Measurements from ENCODE around the gene XPNPEP2.
"Not testable (repeated sequence)": the region's sequence is repeated elsewhere in the genome, so short reads cannot be mapped to it uniquely, and the experiment has no call there.

The XPNPEP2 gene

GRCh38 chrX:129741880-129742758, 3.3 kb downstream of the XPNPEP2 start:
- Histone ChIP-seq H3K4me3 (ENCODE audit: low read length) (no peak overlapping the region), H3K27me3 (ENCODE audit: control insufficient read depth, insufficient read depth, low read length) (no peaks in the 10 kb centered on the region), H3K27ac (ENCODE audit: low read length) (no peak overlapping the region), H3K9me3 (ENCODE audit: control insufficient read depth, low read depth, low read length) (peaks cover 4% of the 10 kb centered on the region), H3K9ac (ENCODE audit: low read length) (no peak overlapping the region), H3K4me1 (ENCODE audit: control insufficient read depth, low read depth, low read length) (no peaks in the 10 kb centered on the region), H3K36me3 (ENCODE audit: control insufficient read depth, low read depth, low read length) (no peaks in the 10 kb centered on the region)

GRCh38 chrX:129742759-129743152, 4.0 kb downstream of the XPNPEP2 start:
- H3K4me3 ChIP-seq (ENCODE audit: low read length); H3K9me3 ChIP-seq (ENCODE audit: control insufficient read depth, low read depth, low read length); H3K27ac ChIP-seq (ENCODE audit: low read length); H3K9ac ChIP-seq (ENCODE audit: low read length); H3K27me3 ChIP-seq (ENCODE audit: control insufficient read depth, insufficient read depth, low read length); H3K4me1 ChIP-seq (ENCODE audit: control insufficient read depth, low read depth, low read length); H3K36me3 ChIP-seq (ENCODE audit: control insufficient read depth, low read depth, low read length): not testable (repeated sequence)

- Histone ChIP-seq H3K9me3 (ENCODE audit: control insufficient read depth, low read depth, low read length) (peaks cover 4% of the 10 kb centered on the region), H3K36me3 (ENCODE audit: control insufficient read depth, low read depth, low read length) (no peaks in the 10 kb centered on the region), H3K4me3 (ENCODE audit: low read length) (no peak overlapping the region), H3K9ac (ENCODE audit: low read length) (no peak overlapping the region), H3K27ac (ENCODE audit: low read length) (no peak overlapping the region), H3K4me1 (ENCODE audit: control insufficient read depth, low read depth, low read length) (no peaks in the 10 kb centered on the region), H3K27me3 (ENCODE audit: control insufficient read depth, insufficient read depth, low read length) (no peaks in the 10 kb centered on the region)
Measured at GRCh38 chrX:129743821-129744220, 5.0 kb downstream of the XPNPEP2 start.

- no peak overlapping the region for H3K27ac ChIP-seq (ENCODE audit: low read length)
- no peaks in the 10 kb centered on the region for H3K36me3 ChIP-seq (ENCODE audit: control insufficient read depth, low read depth, low read length)
- H3K9me3 ChIP-seq (ENCODE audit: control insufficient read depth, low read depth, low read length): peaks cover 4% of the 10 kb centered on the region
- H3K4me1 ChIP-seq (ENCODE audit: control insufficient read depth, low read depth, low read length): no peaks in the 10 kb centered on the region
- no peaks in the 10 kb centered on the region for H3K27me3 ChIP-seq (ENCODE audit: control insufficient read depth, insufficient read depth, low read length)
- H3K9ac ChIP-seq (ENCODE audit: low read length): no peak overlapping the region
- no peak overlapping the region for H3K4me3 ChIP-seq (ENCODE audit: low read length)
Measured at GRCh38 chrX:129744861-129745321, 6.1 kb downstream of the XPNPEP2 start.

- Histone ChIP-seq H3K4me1 (ENCODE audit: control insufficient read depth, low read depth, low read length) (no peaks in the 10 kb centered on the region), H3K9me3 (ENCODE audit: control insufficient read depth, low read depth, low read length) (peaks cover 4% of the 10 kb centered on the region), H3K4me3 (ENCODE audit: low read length) (no peak overlapping the region), H3K36me3 (ENCODE audit: control insufficient read depth, low read depth, low read length) (no peaks in the 10 kb centered on the region), H3K27me3 (ENCODE audit: control insufficient read depth, insufficient read depth, low read length) (no peaks in the 10 kb centered on the region), H3K27ac (ENCODE audit: low read length) (no peak overlapping the region), H3K9ac (ENCODE audit: low read length) (no peak overlapping the region)
Measured at GRCh38 chrX:129746557-129747470, 8.0 kb downstream of the XPNPEP2 start.

GRCh38 chrX:129747533-129747932, 8.8 kb downstream of the XPNPEP2 start:
- H3K9ac ChIP-seq (ENCODE audit: low read length): no peak overlapping the region
- no peaks in the 10 kb centered on the region for H3K4me1 ChIP-seq (ENCODE audit: control insufficient read depth, low read depth, low read length)
- H3K27ac ChIP-seq (ENCODE audit: low read length): no peak overlapping the region
- no peaks in the 10 kb centered on the region for H3K27me3 ChIP-seq (ENCODE audit: control insufficient read depth, insufficient read depth, low read length)
- H3K4me3 ChIP-seq (ENCODE audit: low read length): no peak overlapping the region
- peaks cover 4% of the 10 kb centered on the region for H3K9me3 ChIP-seq (ENCODE audit: control insufficient read depth, low read depth, low read length)
- H3K36me3 ChIP-seq (ENCODE audit: control insufficient read depth, low read depth, low read length): no peaks in the 10 kb centered on the region

- no peak overlapping the region for H3K9ac ChIP-seq (ENCODE audit: low read length)
- H3K36me3 ChIP-seq (ENCODE audit: control insufficient read depth, low read depth, low read length): no peaks in the 10 kb centered on the region
- H3K27me3 ChIP-seq (ENCODE audit: control insufficient read depth, insufficient read depth, low read length): no peaks in the 10 kb centered on the region
- no peak overlapping the region for H3K4me3 ChIP-seq (ENCODE audit: low read length)
- no peak overlapping the region for H3K27ac ChIP-seq (ENCODE audit: low read length)
- peaks cover 4% of the 10 kb centered on the region for H3K9me3 ChIP-seq (ENCODE audit: control insufficient read depth, low read depth, low read length)
- no peaks in the 10 kb centered on the region for H3K4me1 ChIP-seq (ENCODE audit: control insufficient read depth, low read depth, low read length)
Measured at GRCh38 chrX:129748305-129748704, 9.5 kb downstream of the XPNPEP2 start.

- H3K4me3 ChIP-seq (ENCODE audit: low read length): no peak overlapping the region
- no peaks in the 10 kb centered on the region for H3K27me3 ChIP-seq (ENCODE audit: control insufficient read depth, insufficient read depth, low read length)
- H3K4me1 ChIP-seq (ENCODE audit: control insufficient read depth, low read depth, low read length): no peaks in the 10 kb centered on the region
- H3K36me3 ChIP-seq (ENCODE audit: control insufficient read depth, low read depth, low read length): no peaks in the 10 kb centered on the region
- H3K9ac ChIP-seq (ENCODE audit: low read length): no peak overlapping the region
- H3K9me3 ChIP-seq (ENCODE audit: control insufficient read depth, low read depth, low read length): peaks cover 2% of the 10 kb centered on the region
- no peak overlapping the region for H3K27ac ChIP-seq (ENCODE audit: low read length)
Measured at GRCh38 chrX:129749069-129749468, 10.3 kb downstream of the XPNPEP2 start.

GRCh38 chrX:129750971-129751370, 12.2 kb downstream of the XPNPEP2 start:
- Histone ChIP-seq H3K9ac (ENCODE audit: low read length) (no peak overlapping the region), H3K4me3 (ENCODE audit: low read length) (no peak overlapping the region), H3K27me3 (ENCODE audit: control insufficient read depth, insufficient read depth, low read length) (no peaks in the 10 kb centered on the region), H3K27ac (ENCODE audit: low read length) (no peak overlapping the region), H3K9me3 (ENCODE audit: control insufficient read depth, low read depth, low read length) (peaks cover 2% of the 10 kb centered on the region), H3K36me3 (ENCODE audit: control insufficient read depth, low read depth, low read length) (no peaks in the 10 kb centered on the region), H3K4me1 (ENCODE audit: control insufficient read depth, low read depth, low read length) (no peaks in the 10 kb centered on the region)

- H3K9ac ChIP-seq (ENCODE audit: low read length): no peak overlapping the region
- no peaks in the 10 kb centered on the region for H3K4me1 ChIP-seq (ENCODE audit: control insufficient read depth, low read depth, low read length)
- no peak overlapping the region for H3K4me3 ChIP-seq (ENCODE audit: low read length)
- no peak overlapping the region for H3K27ac ChIP-seq (ENCODE audit: low read length)
- H3K36me3 ChIP-seq (ENCODE audit: control insufficient read depth, low read depth, low read length): no peaks in the 10 kb centered on the region
- peaks cover 2% of the 10 kb centered on the region for H3K9me3 ChIP-seq (ENCODE audit: control insufficient read depth, low read depth, low read length)
- no peaks in the 10 kb centered on the region for H3K27me3 ChIP-seq (ENCODE audit: control insufficient read depth, insufficient read depth, low read length)
Measured at GRCh38 chrX:129754056-129755024, 15.6 kb downstream of the XPNPEP2 start.
